Endodermal cell (in vitro differentiated cells): Measurements from ENCODE around the gene SLC9C1. TPM values are rescaled to one million over a fixed set of nuclear protein-coding genes. Genes with fewer than 3 reads are reported as not detected.

ENCODE experiments used
- DNase-seq: peaks from one replicate; pipeline ENCODE4 v3.0.0-alpha.2; 2017
- H3K27ac ChIP-seq: 2 replicates; pipeline ENCODE4 v1.5.1; 2013; ENCODE audit warnings: mild to moderate bottlenecking, low read depth, low read length, moderate library complexity
- H3K27me3 ChIP-seq: 2 replicates; pipeline ENCODE4 v1.6.1; 2013; ENCODE audit warnings: mild to moderate bottlenecking, low read length, moderate library complexity; ENCODE audit not compliant: insufficient read depth, control insufficient read depth, poor library complexity, severe bottlenecking
- H3K36me3 ChIP-seq: 2 replicates; pipeline ENCODE4 v1.7.0; 2013; ENCODE audit warnings: mild to moderate bottlenecking, low read length, moderate library complexity; ENCODE audit not compliant: control insufficient read depth, insufficient read depth
- H3K4me1 ChIP-seq: one replicate; pipeline ENCODE4 v1.7.0; 2013; ENCODE audit warnings: low read length; ENCODE audit not compliant: control insufficient read depth, insufficient read depth
- H3K4me3 ChIP-seq: 2 replicates; pipeline ENCODE4 v1.5.1; 2013; ENCODE audit warnings: mild to moderate bottlenecking, low read length, moderate library complexity
- H3K9ac ChIP-seq: 2 replicates; pipeline ENCODE4 v1.6.1; 2013; ENCODE audit warnings: mild to moderate bottlenecking, low read length, moderate library complexity; ENCODE audit not compliant: poor library complexity, severe bottlenecking; ENCODE audit errors: extremely low read depth
- H3K9me3 ChIP-seq: 2 replicates; pipeline ENCODE4 v1.6.1; 2013; ENCODE audit warnings: mild to moderate bottlenecking, low read length, moderate library complexity; ENCODE audit not compliant: control insufficient read depth
- H3K27ac Mint-ChIP-seq: 2 replicates; pipeline ENCODE4 v1.8.0; 2020; ENCODE audit warnings: mixed read lengths
- H3K27me3 Mint-ChIP-seq: 2 replicates; pipeline ENCODE4 v1.8.0; 2021; ENCODE audit warnings: mild to moderate bottlenecking, mixed read lengths; ENCODE audit not compliant: insufficient read depth
- H3K36me3 Mint-ChIP-seq: 2 replicates; pipeline ENCODE4 v1.8.0; 2020; ENCODE audit warnings: low read depth, mixed read lengths
- H3K4me1 Mint-ChIP-seq: 2 replicates; pipeline ENCODE4 v1.8.0; 2020; ENCODE audit warnings: mixed read lengths
- H3K4me3 Mint-ChIP-seq: 2 replicates; pipeline ENCODE4 v1.8.0; 2020; ENCODE audit warnings: mild to moderate bottlenecking, moderate library complexity, mixed read lengths
- H3K9me3 Mint-ChIP-seq: 2 replicates; pipeline ENCODE4 v1.8.0; 2020; ENCODE audit warnings: mild to moderate bottlenecking, mixed read lengths
- WGBS, 2 experiments: methylation state at CpG; one replicate each; pipeline versions ENCODE4 v1.1.5 to v1.1.7; 2013; ENCODE audit warnings: missing lambda C conversion rate in 2 of 2, mixed read lengths in 1 of 2; ENCODE audit not compliant: insufficient coverage in 1 of 2, insufficient read length in 1 of 2; 5-methylcytosine and 5-hydroxymethylcytosine counted together
- total RNA-seq, 2 donors: library from RNA; stranded (reverse); fragmentation: NEBNext Ultra II Directional in 1 of 2; extraction: Animal tissue kit (Norgen Biotek cat#: 25700) in 1 of 2; gene quantifications; 2 replicates in 1 of 2; 3 replicates in 1 of 2; pipeline ENCODE4 v1.2.1, GENCODE V29; 2021
- TF ChIP-seq, protein P1 (sequence below): fragments of 200-600 bp; sonication (generic); conservative IDR thresholded peaks from 2 replicates; pipeline ENCODE4 v1.5.0; 2021; ENCODE audit warnings: antibody characterized with exemption, mild to moderate bottlenecking

The SLC9C1 gene
- total RNA-seq, 2 donors from 2014 or later, result 0.24 to 0.66 TPM

DNA sequence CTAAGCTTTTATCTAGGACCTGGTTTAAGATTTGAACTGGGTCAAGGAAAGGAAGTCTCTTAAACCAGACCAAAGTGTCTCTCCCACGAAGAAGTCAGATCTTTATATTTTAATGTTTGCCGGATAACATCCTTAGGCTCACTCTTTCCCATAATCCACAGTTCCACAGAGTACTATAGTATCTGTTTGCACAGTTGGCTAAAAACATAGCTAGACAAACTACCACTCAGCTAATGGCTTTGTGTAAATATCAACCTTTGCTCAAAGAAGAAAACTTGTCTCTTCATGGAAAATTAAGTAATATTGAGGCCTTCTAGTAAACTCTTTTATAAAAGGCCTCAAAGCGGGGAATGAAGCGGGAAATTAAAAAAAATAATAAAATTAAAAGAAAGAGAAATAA lies 13.5 kb upstream of the SLC9C1 start:
- Histone ChIP-seq H3K27ac (no peak overlapping the region), H3K36me3 (no peaks in the 10 kb centered on the region), H3K9me3 (peaks cover 1% of the 10 kb centered on the region), H3K4me3 (no peak overlapping the region), H3K4me1 (peaks cover 11% of the 10 kb centered on the region), H3K9ac (no peak overlapping the region), H3K27me3 (no peaks in the 10 kb centered on the region)
- H3K27me3 Mint-ChIP-seq, result no peaks in the 10 kb centered on the region
- no peaks in the 10 kb centered on the region for H3K36me3 Mint-ChIP-seq
- TF ChIP-seq, protein P1, sequence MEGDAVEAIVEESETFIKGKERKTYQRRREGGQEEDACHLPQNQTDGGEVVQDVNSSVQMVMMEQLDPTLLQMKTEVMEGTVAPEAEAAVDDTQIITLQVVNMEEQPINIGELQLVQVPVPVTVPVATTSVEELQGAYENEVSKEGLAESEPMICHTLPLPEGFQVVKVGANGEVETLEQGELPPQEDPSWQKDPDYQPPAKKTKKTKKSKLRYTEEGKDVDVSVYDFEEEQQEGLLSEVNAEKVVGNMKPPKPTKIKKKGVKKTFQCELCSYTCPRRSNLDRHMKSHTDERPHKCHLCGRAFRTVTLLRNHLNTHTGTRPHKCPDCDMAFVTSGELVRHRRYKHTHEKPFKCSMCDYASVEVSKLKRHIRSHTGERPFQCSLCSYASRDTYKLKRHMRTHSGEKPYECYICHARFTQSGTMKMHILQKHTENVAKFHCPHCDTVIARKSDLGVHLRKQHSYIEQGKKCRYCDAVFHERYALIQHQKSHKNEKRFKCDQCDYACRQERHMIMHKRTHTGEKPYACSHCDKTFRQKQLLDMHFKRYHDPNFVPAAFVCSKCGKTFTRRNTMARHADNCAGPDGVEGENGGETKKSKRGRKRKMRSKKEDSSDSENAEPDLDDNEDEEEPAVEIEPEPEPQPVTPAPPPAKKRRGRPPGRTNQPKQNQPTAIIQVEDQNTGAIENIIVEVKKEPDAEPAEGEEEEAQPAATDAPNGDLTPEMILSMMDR, result no peak
- WGBS, 2 experiments, result 88 to 97% methylated on average over 2 to 3 of the region's 4 CpGs
- no peaks in the 10 kb centered on the region for H3K9me3 Mint-ChIP-seq
- no peak overlapping the region for H3K4me3 Mint-ChIP-seq
- DNase-seq, result no peak
- peaks cover 26% of the 10 kb centered on the region for H3K4me1 Mint-ChIP-seq
- no peak overlapping the region for H3K27ac Mint-ChIP-seq

DNA sequence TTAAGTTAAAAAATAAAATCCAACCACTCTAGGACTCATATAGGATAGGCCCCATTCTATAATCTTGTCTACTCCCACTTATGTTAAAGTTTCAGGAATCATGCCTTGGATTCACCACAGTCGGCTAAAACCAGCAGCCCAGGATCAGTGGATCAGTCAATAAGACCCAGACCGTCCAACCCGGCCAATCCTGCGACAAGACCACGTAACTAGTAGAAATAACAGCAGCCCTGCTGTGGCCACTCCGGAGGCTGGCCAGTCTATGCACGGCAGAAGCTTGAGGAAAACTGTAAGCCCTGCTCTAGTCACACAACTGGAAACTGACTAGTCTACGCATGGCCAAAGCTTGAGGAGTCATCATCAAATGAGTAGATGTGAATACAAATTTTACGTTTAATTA lies 12.8 kb upstream of the SLC9C1 start:
- WGBS, 2 experiments, result 88 to 92% methylated on average over 7 to 8 of the region's 9 CpGs
- peaks cover 13% of the 10 kb centered on the region for H3K4me1 ChIP-seq
- no peaks in the 10 kb centered on the region for H3K27me3 Mint-ChIP-seq

DNA sequence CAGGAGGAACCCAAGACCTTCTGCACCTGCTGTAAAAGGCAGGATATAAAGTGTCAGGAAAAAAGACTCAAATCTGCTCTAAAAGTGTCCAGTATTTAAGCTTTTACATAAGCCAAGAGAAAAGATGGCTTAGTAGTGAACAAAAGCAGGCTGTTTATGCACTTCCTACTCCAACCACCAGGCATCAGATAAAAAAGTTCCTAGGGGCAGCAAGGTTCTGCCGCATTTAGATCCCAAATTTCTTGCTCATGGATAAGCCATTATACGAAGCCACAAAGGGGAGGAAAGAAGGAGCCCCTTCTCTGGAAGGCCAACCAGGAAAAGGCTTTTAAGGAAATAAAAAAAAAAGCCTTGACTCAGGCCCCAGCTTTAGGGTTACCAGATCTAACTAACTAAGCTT lies 10.6 kb upstream of the SLC9C1 start:
- Histone ChIP-seq H3K27me3 (no peaks in the 10 kb centered on the region), H3K4me3 (no peak overlapping the region), H3K36me3 (no peaks in the 10 kb centered on the region), H3K4me1 (peaks cover 13% of the 10 kb centered on the region), H3K9me3 (peaks cover 22% of the 10 kb centered on the region), H3K27ac (peak overlapping the region; percentile 90), H3K9ac (no peak overlapping the region)
- no peak overlapping the region for H3K27ac Mint-ChIP-seq
- 60 to 85% methylated on average over 1 to 2 of the region's 2 CpGs for WGBS, 2 experiments
- H3K9me3 Mint-ChIP-seq, result peaks cover 6% of the 10 kb centered on the region
- H3K4me1 Mint-ChIP-seq, result peaks cover 26% of the 10 kb centered on the region
- H3K4me3 Mint-ChIP-seq, result no peak overlapping the region
- no peaks in the 10 kb centered on the region for H3K27me3 Mint-ChIP-seq
- no peaks in the 10 kb centered on the region for H3K36me3 Mint-ChIP-seq
- TF ChIP-seq, protein P1, result peak; percentile 71
- peak; percentile 52 for DNase-seq

More for the DNA sequence above, 12.8 kb upstream of the SLC9C1 start:
- H3K27ac ChIP-seq, result no peak overlapping the region
- no peak overlapping the region for H3K9ac ChIP-seq
- H3K9me3 Mint-ChIP-seq, result peaks cover 6% of the 10 kb centered on the region
- TF ChIP-seq, protein P1, result no peak
- no peak for DNase-seq
- no peaks in the 10 kb centered on the region for H3K36me3 Mint-ChIP-seq
- no peaks in the 10 kb centered on the region for H3K27me3 ChIP-seq
- H3K4me1 Mint-ChIP-seq, result peaks cover 26% of the 10 kb centered on the region
- H3K36me3 ChIP-seq, result no peaks in the 10 kb centered on the region
- H3K27ac Mint-ChIP-seq, result no peak overlapping the region
- no peak overlapping the region for H3K4me3 Mint-ChIP-seq
- H3K4me3 ChIP-seq, result no peak overlapping the region
- peaks cover 9% of the 10 kb centered on the region for H3K9me3 ChIP-seq
